Adrenal gland (tissue), 12 donors: Measurements from ENCODE around the gene KLC3. TPM values are rescaled to one million over a fixed set of nuclear protein-coding genes. Genes with fewer than 3 reads are reported as not detected.
A peak's percentile ranks its signal among the peaks of the same experiment; 100 is the strongest.

Source experiments
- DNase-seq, 7 donors: peaks; one replicate each; pipeline ENCODE4 v3.0.0-alpha.2; 2019 to 2020
- H3K27ac ChIP-seq, 5 donors: fragments of 200-600 bp; sonication (generic) in 4 of 5; 1 replicate in 3 of 5; 2 replicates in 2 of 5; pipeline versions ENCODE4 v1.5.1 to v1.8.0; 2016 to 2020; ENCODE audit warnings: mild to moderate bottlenecking in 1 of 5
- H3K27me3 ChIP-seq: fragments of 200-600 bp; 2 replicates; pipeline ENCODE4 v1.8.0; 2021
- H3K36me3 ChIP-seq, 2 donors: fragments of 200-600 bp; replicated peaks in 1 of 2; 1 replicate in 1 of 2; 2 replicates in 1 of 2; pipeline versions ENCODE4 v1.5.1 to v1.8.0; 2018 to 2022
- H3K4me1 ChIP-seq, 2 donors: fragments of 200-600 bp; replicated peaks in 1 of 2; 1 replicate in 1 of 2; 2 replicates in 1 of 2; pipeline versions ENCODE4 v1.5.1 to v1.8.0; 2018 to 2021
- H3K4me3 ChIP-seq, 4 donors: fragments of 200-600 bp; sonication (generic) in 3 of 4; one replicate each; pipeline ENCODE4 v1.5.1; 2016 to 2018
- H3K9me3 ChIP-seq, 3 donors: fragments of 200-600 bp; sonication (generic) in 1 of 3; replicated peaks in 1 of 3; 1 replicate in 2 of 3; 2 replicates in 1 of 3; pipeline versions ENCODE4 v1.5.1 to v1.8.0; 2016 to 2021
- CTCF ChIP-seq, 6 experiments: fragments of 450-650 bp in 4 of 6; fragments of 200-600 bp in 2 of 6; sonication (generic) in 1 of 6; IDR thresholded peaks; 1 replicate in 5 of 6; 2 replicates in 1 of 6; pipeline versions ENCODE4 v1.5.1 to v1.8.0; 2016 to 2021; ENCODE audit warnings: antibody characterized with exemption in 6 of 6, mild to moderate bottlenecking in 2 of 6, moderate library complexity in 1 of 6
- POLR2A ChIP-seq, 2 donors: fragments of 450-650 bp; IDR thresholded peaks; one replicate each; pipeline ENCODE4 v1.6.1; 2017; ENCODE audit warnings: antibody characterized with exemption in 2 of 2, mild to moderate bottlenecking in 2 of 2, moderate library complexity in 1 of 2
- WGBS, 4 donors: extraction: QIAGEN DNeasy Blood & Tissue Kit in 2 of 4; methylation state at CpG; one replicate each; pipeline versions ENCODE4 v1.1.5 to v1.1.7; 2013 to 2017; 5-methylcytosine and 5-hydroxymethylcytosine counted together
- intact Hi-C, 2 donors: fragments of 100-400 bp; cut with DNase I; formaldehyde crosslinking; loops; one replicate each; pipeline versions ENCODE4 v1.14.1 to v1.15.0; 2022 to 2023
- polyA plus RNA-seq, 3 donors: library from polyadenylated mRNA; stranded (reverse); fragments of 200-250 nt in 2 of 3; fragments of 350-450 nt in 1 of 3; fragmentation: Illumina TruSeq in 1 of 3; extraction: RNeasy Lipid Tissue Mini Kit (QIAGEN cat#74804) in 1 of 3; gene quantifications; one replicate each; pipeline ENCODE4 v1.2.3, GENCODE V29; 2013 to 2014
- total RNA-seq, 9 donors: library from RNA; depleted of rRNA in 4 of 9; stranded (reverse); fragments of >200 nt in 4 of 9; fragments of 120-200 nt in 1 of 9; fragmentation: NEBNext Ultra II Directional in 1 of 9; extraction: Animal tissue kit (Norgen Biotek cat#: 25700) in 1 of 9; gene quantifications; one replicate each; pipeline versions ENCODE4 v1.1.0 to v1.2.4, GENCODE V29; 2013 to 2023
- donor health status: healthy with polysubstance abuse.
- donor health status: Bipolar disorder and iron deficiency.
- donor health status: DM: yes; HTN: yes; CAD: no.
- donor health status: DM: no; HTN: no; CAD: no.
- donor health status: DM: no; HTN: no; CAD: no.
- donor health status: DM: yes; HTN: yes; CAD: no.

Gene KLC3
- total and polyA plus RNA-seq, 12 donors: 0.16 to 0.30 (median 0.17) TPM; not detected in 7

GRCh38 chr19:45339629-45340028 lies 921 bp upstream of the KLC3 start:
- Histone ChIP-seq H3K4me3 (no peak overlapping the region), H3K36me3 (no peaks in the 10 kb centered on the region), H3K27ac (no peak overlapping the region), H3K4me1 (peaks cover 0 to 9% of the 10 kb centered on the region in 2 donors), H3K9me3 (no peaks in the 10 kb centered on the region), H3K27me3 (peaks cover 10% of the 10 kb centered on the region)
- intact Hi-C loops: loop anchor here (5.0 to 10.0 kb wide), 3 partner anchors 85 to 142 kb away; partner anchors contain the start of gene MARK4 (in 1 of the 2)
- DNase-seq: no peak
- WGBS, 4 donors: 74 to 82% (median 76%) methylated on average over 4 to 6 of the region's 6 CpGs
- TF ChIP-seq POLR2A (IDR thresholded peaks at IDR 0.05) (no peak), CTCF (IDR thresholded peaks at IDR 0.05) (no peak)

- H3K36me3 ChIP-seq: no peaks in the 10 kb centered on the region
- TF ChIP-seq POLR2A (IDR thresholded peaks at IDR 0.05) (no peak), CTCF (IDR thresholded peaks at IDR 0.05) (no peak)
- H3K4me3 ChIP-seq: peak overlapping the region in 1 of 4 donors; percentile 46
- intact Hi-C loops: loop anchor here in 1 of 2 donors (5.0 kb wide), 1 partner anchor 144 kb away; no protein-coding TSS in a partner anchor
- WGBS, 4 donors: 15 to 30% (median 19%) methylated on average over 9 to 25 of the region's 25 CpGs
- H3K27ac ChIP-seq: no peak overlapping the region
- no peak for DNase-seq
- H3K4me1 ChIP-seq: peaks cover 0 to 9% of the 10 kb centered on the region in 2 donors
- H3K9me3 ChIP-seq: no peaks in the 10 kb centered on the region
- H3K27me3 ChIP-seq: peaks cover 10% of the 10 kb centered on the region
These were observed 426 bp downstream of the KLC3 start for GRCh38 chr19:45340899-45341453.

- Histone ChIP-seq H3K9me3 (no peaks in the 10 kb centered on the region), H3K4me3 (no peak overlapping the region), H3K36me3 (no peaks in the 10 kb centered on the region), H3K4me1 (peaks cover 0 to 9% of the 10 kb centered on the region in 2 donors), H3K27ac (no peak overlapping the region), H3K27me3 (peaks cover 15% of the 10 kb centered on the region)
- intact Hi-C loops: loop anchor here in 1 of 2 donors (5.0 kb wide), 1 partner anchor 146 kb away; no protein-coding TSS in a partner anchor
- WGBS, 4 donors: 81 to 86% (median 82%) methylated on average over 13 of the region's 13 CpGs
- DNase-seq: no peak
- TF ChIP-seq POLR2A (IDR thresholded peaks at IDR 0.05): no peak
- TF ChIP-seq CTCF (IDR thresholded peaks at IDR 0.05): no peak
These were observed 2.4 kb downstream of the KLC3 start for GRCh38 chr19:45342911-45343310.

- intact Hi-C loops: loop anchor here in 1 of 2 donors (5.0 kb wide), 1 partner anchor 148 kb away; no protein-coding TSS in a partner anchor
- Histone ChIP-seq H3K9me3 (no peaks in the 10 kb centered on the region), H3K4me3 (no peak overlapping the region), H3K27ac (no peak overlapping the region), H3K27me3 (peaks cover 15% of the 10 kb centered on the region), H3K36me3 (no peaks in the 10 kb centered on the region), H3K4me1 (peaks cover 0 to 6% of the 10 kb centered on the region in 2 donors)
- WGBS, 4 donors: 52 to 62% (median 60%) methylated on average over 7 to 15 of the region's 15 CpGs
- no peak for DNase-seq
- TF ChIP-seq POLR2A (IDR thresholded peaks at IDR 0.05) (no peak), CTCF (IDR thresholded peaks at IDR 0.05) (no peak)
These were observed 4.3 kb downstream of the KLC3 start for GRCh38 chr19:45344621-45345505.
